NCI-H345 treated with DMSO at 0.1 percent for 48 hours (cell line): ENCODE results near the gene CDCA7L.

Source experiments
- DNase-seq: peaks from one replicate; lab custom pipeline; 2025; ENCODE audit not compliant: unreplicated experiment; lab: John Stamatoyannopoulos, UW

Gene CDCA7L

GRCh38 chr7:21945454-21946221 lies at the start of gene CDCA7L:
TSS of gene CDCA7L (minus strand) at chr7:21945899. CDS start at chr7:21945804, 95 bp downstream.
- peak; percentile 51 for DNase-seq

- DNase-seq, result no peak
Measured at GRCh38 chr7:21986096-21986495, 40.4 kb upstream of the CDCA7L start.

- DNase-seq, result no peak
Measured at GRCh38 chr7:21984042-21984441, 38.3 kb upstream of the CDCA7L start.

GRCh38 chr7:21983056-21983455 lies 37.4 kb upstream of the CDCA7L start:
- DNase-seq, result no peak

- DNase-seq, result no peak
Measured at GRCh38 chr7:21981524-21981923, 35.8 kb upstream of the CDCA7L start.

GRCh38 chr7:21980926-21981500 lies 35.3 kb upstream of the CDCA7L start:
- DNase-seq, result no peak

GRCh38 chr7:21972397-21972784 lies 26.7 kb upstream of the CDCA7L start:
- no peak for DNase-seq

GRCh38 chr7:21971780-21972396 lies 26.2 kb upstream of the CDCA7L start:
- DNase-seq, result no peak

- DNase-seq, result no peak
Measured at GRCh38 chr7:21969822-21970221, 24.1 kb upstream of the CDCA7L start.

GRCh38 chr7:21967598-21968003 lies 21.9 kb upstream of the CDCA7L start:
- no peak for DNase-seq

- no peak for DNase-seq
Measured at GRCh38 chr7:21966271-21966670, 20.6 kb upstream of the CDCA7L start.

- DNase-seq, result no peak
Measured at GRCh38 chr7:21965291-21965690, 19.6 kb upstream of the CDCA7L start.

GRCh38 chr7:21962677-21963076 lies 17.0 kb upstream of the CDCA7L start:
- DNase-seq, result no peak

- DNase-seq, result no peak
Measured at GRCh38 chr7:21960922-21961321, 15.2 kb upstream of the CDCA7L start.

- no peak for DNase-seq
Measured at GRCh38 chr7:21959387-21959776, 13.7 kb upstream of the CDCA7L start.

GRCh38 chr7:21953781-21954180 lies 8.1 kb upstream of the CDCA7L start:
- no peak for DNase-seq

- no peak for DNase-seq
Measured at GRCh38 chr7:21948887-21949540, 3.3 kb upstream of the CDCA7L start.

- DNase-seq, result no peak
Measured at GRCh38 chr7:21948364-21948763, 2.7 kb upstream of the CDCA7L start.

GRCh38 chr7:21947946-21948345 lies 2.2 kb upstream of the CDCA7L start:
- DNase-seq, result no peak

GRCh38 chr7:21947056-21947455 lies 1.4 kb upstream of the CDCA7L start:
- DNase-seq, result no peak

- peak; percentile 53 for DNase-seq
Measured at GRCh38 chr7:21946222-21946709, 567 bp upstream of the CDCA7L start.
